Measurements from ENCODE around the gene KIF3C. TPM values are rescaled to one million over a fixed set of nuclear protein-coding genes. Genes with fewer than 3 reads are reported as not detected.
A peak's percentile ranks its signal among the peaks of the same experiment; 100 is the strongest.

KIF3C gene
- total and polyA plus RNA-seq, 9 of the 15 experiments (the other 6 are each of a cell fraction or from before 2014, with no cell fraction given), result 0.69 to 6.7 (median 3.3) TPM

DNA sequence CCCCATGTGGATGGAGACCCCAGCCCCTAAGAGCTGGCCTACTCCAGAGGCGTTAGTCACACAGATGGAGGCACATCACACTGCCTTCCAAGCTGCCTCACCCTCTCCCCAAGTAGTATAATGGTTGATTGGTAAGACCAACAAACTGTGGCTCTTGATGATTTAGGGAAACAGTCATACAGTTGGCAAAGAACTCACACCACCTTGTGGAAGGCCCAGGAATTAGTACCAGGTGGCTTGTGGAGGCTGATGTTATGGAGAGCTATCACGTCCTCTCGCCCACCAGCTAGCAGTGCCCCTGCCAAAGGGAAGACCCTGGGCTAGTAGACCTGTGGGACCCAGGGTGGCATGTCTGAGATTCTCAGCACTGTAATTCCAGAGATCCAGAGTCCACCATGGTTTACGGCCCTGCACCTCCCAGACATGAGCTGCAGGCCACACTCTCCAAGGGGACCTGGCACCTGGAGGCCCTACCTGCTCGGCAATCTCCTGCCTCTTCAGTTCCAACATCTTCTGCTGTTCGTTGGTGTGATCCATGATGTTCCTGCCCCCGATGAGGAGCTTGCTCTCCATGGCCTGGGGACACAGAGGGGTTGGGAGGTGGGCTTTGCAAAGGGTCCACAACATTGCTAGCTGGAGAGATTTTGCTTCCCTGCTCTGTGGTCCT is 26.3 kb downstream of the KIF3C start (continued):
- TF ChIP-seq RHOXF2B (CRISPR knock-in tag; conservative IDR thresholded peaks at IDR 0.05) (no peak), ZNF518B (CRISPR knock-in tag; IDR thresholded peaks at IDR 0.05) (no peak), U2AF1 (optimal IDR thresholded peaks at IDR 0.05; ENCODE audit: low read depth, low read length) (no peak)

GRCh38 chr2:25955036-25955435 is 27.3 kb downstream of the KIF3C start:
- no peaks in the 10 kb centered on the region for H3K27me3 ChIP-seq (ENCODE audit: control insufficient read depth in 2 of 2, insufficient read depth in 2 of 2, low read length in 2 of 2)
- 0 out of 2 replicates have a peak, but pooled peaks have one; percentile 33 for TF ChIP-seq NFIC (IDR thresholded peaks at IDR 0.05)
- no peak for TF ChIP-seq ETV1 (tag; conservative IDR thresholded peaks at IDR 0.05; ENCODE audit: low read depth)
- WGBS (ENCODE audit: insufficient coverage, low coverage, missing lambda C conversion rate), result 34% methylated on average over 6 of the region's 7 CpGs
- H3K9ac ChIP-seq (ENCODE audit: insufficient read depth in 1 of 2, low read depth in 2 of 2, low read length in 2 of 2), result peak overlapping the region in 1 of 2 experiments; percentile 65; a peak in 1 of 4 replicates
- peaks cover 0 to 8% of the 10 kb centered on the region in 2 experiments; a peak in 2 of 5 replicates for H3K4me1 ChIP-seq (replicated peaks in 1 of 2; ENCODE audit: control insufficient read depth in 2 of 2, insufficient read depth in 2 of 2, low read length in 2 of 2)
- H3K27ac ChIP-seq (ENCODE audit: extremely low read depth, low read depth, low read length), result no peak overlapping the region
- peaks cover 10% of the 10 kb centered on the region; the same call in 1 of the 2 replicates for H4K20me1 ChIP-seq (replicated peaks; ENCODE audit: control insufficient read depth, insufficient read depth, low read length)
- no peaks in the 10 kb centered on the region for H3K9me3 ChIP-seq (replicated peaks; ENCODE audit: control insufficient read depth, insufficient read depth, low read depth, low read length)
- ChIA-PET CTCF (ENCODE audit: low intra/inter-chr PET ratio) (interaction anchor here (0.7 to 1.9 kb wide), 4 partner anchors 103 to 587 kb away, joined by 3 to 6 read pairs (median 4); no protein-coding TSS in a partner anchor), POLR2A (interaction anchor here (0.8 kb wide), 1 partner anchor 190 kb away, joined by 4 read pairs; no protein-coding TSS in a partner anchor)
- peak in 1 of 4 experiments; percentile 5 for DNase-seq (ENCODE audit: extremely low read depth in 1 of 4, low spot score in 3 of 4)
- H3K4me2 ChIP-seq (ENCODE audit: insufficient read depth, low read length), result no peak overlapping the region
- H3K9me1 ChIP-seq (ENCODE audit: control insufficient read depth, insufficient read depth, low read length), result peaks cover 3% of the 10 kb centered on the region
- H3K36me3 ChIP-seq (ENCODE audit: control insufficient read depth, insufficient read depth, low read length), result no peaks in the 10 kb centered on the region
- in situ Hi-C loops (cut with MboI), result no loop called here
- no TSS peak for BruUV-seq (replicated peaks)
- intact Hi-C loops (cut with micrococcal nuclease), result no loop called here
- no peak overlapping the region for H3K4me3 ChIP-seq
- FAIRE-seq, result no peak
- H3K79me2 ChIP-seq (ENCODE audit: control insufficient read depth, insufficient read depth, low read length), result no peaks in the 10 kb centered on the region
- no peak overlapping the region for H2AFZ ChIP-seq (ENCODE audit: low read depth, low read length)
- ATAC-seq, result no peak
